ENCODE results near the gene IGFL4.

IGFL4 gene

DNA sequence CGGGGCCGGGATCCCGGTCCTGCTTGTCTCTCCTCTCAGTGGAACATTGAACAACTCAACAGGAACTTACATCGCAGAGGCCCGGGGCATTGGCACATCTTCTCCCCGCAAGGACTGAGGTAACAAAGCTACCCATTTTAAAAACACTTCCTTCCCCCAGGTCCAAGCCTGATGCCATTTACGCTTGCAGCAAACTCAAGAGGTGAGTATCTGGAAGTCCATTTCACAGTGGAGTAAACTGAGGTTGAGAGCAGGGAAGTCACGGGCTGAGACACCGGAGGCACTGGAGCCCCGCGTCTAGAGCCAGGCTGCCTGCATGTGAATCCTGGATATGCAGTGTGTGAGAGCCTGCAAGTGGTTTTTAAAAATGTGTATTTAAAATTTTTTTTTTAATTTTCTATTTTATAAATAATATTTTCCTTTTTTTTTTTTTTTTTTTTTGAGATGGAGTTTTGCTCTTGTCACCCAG is 17.5 kb downstream of the IGFL4 start:
- TF ChIP-seq, protein P1, sequence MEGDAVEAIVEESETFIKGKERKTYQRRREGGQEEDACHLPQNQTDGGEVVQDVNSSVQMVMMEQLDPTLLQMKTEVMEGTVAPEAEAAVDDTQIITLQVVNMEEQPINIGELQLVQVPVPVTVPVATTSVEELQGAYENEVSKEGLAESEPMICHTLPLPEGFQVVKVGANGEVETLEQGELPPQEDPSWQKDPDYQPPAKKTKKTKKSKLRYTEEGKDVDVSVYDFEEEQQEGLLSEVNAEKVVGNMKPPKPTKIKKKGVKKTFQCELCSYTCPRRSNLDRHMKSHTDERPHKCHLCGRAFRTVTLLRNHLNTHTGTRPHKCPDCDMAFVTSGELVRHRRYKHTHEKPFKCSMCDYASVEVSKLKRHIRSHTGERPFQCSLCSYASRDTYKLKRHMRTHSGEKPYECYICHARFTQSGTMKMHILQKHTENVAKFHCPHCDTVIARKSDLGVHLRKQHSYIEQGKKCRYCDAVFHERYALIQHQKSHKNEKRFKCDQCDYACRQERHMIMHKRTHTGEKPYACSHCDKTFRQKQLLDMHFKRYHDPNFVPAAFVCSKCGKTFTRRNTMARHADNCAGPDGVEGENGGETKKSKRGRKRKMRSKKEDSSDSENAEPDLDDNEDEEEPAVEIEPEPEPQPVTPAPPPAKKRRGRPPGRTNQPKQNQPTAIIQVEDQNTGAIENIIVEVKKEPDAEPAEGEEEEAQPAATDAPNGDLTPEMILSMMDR (IDR thresholded peaks at IDR 0.05) = no peak

DNA sequence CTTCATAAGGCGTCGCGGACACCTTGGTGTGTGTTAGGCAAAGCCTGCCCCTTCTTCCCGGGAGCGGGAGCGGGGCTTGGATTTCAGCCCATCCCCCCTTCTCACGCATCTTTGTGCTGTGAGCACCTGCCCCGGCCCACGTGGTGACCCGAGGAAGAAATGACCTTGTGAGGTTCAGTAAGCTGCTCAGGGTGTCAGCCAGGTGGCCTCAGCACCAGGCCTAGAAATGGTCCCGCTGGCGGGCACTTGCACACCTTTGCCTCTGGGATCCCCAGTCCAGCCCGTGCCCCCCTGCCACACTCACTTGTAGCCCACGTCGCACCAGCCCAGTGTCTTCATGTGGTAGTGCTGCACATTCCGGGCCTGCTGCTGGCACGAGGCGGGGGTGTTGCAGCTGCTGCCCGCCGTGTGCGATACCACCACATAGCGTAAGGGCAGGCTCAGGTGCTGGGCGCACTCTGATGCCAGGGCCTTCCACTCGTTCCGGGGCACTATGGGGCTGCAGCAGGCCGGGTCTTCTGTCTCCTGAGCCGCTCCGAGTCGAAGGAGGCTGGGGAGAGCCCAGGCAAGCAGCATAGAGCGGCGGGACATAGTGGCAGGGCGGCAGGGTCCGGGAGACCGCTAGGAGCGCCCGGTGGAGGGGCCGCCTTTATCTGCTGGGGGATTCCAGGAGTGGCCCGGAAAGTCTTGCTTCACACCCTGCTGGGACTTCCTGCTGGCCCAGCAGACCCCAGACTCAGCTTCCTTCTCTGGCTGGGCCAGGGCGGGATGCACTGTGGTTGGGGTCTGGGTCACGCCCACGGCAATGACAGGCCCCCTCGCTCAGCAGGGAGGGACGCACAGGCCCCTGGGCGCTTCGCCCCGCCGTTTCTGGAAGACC is 18.1 kb downstream of the IGFL4 start, which contains the start of gene PGLYRP1:
Gene PGLYRP1 (minus strand): TSS at position 623 of the 880 bp plus-strand sequence. CDS start 32 bp downstream, at position 591.
- TF ChIP-seq, protein P1 (IDR thresholded peaks at IDR 0.05) = no peak

DNA sequence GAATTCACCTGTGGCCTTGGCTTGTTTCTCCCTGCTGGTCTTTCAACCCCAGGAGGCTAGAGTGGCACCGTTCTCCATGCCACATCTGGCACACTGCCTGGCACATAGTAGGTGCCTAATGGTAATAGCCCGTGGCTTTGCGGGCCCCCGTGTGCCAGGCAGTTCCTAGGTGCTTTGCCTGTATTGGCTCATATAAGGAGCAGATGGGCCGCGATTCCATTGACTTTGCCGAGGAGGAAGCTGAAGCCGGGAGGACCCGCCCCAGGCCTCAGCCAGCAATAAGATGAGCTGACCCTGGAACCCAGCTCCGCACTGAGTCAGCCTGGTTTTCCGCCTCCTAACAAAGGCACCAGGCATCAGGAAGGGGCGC is 18.8 kb downstream of the IGFL4 start:
- TF ChIP-seq, protein P1 (IDR thresholded peaks at IDR 0.05) = no peak

DNA sequence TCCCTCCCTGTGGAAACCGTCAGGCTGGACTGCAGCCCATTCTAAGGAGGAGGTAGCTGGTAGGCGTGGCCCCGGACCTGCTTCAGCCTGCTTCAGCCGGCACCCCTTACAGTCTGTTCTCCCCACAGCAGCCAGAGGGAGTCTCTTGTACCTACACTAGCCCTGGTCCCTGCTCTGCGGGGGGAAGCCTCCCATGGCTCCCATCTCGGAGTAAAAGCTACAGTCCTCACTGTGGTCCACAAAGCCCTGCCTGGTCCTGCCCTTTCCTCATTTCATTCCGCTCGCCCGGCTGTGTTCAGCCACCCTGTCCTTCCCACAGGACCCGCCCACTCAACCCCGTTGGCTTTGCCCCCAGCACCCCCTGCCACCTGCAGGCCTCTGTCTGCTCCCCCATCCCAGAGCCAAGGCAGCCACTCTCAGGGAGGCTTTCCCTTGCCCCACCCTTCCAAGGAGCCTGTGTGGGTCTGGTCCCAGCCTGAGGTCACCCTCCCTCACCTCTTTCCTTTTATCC is 19.2 kb downstream of the IGFL4 start:
- TF ChIP-seq, protein P1 (IDR thresholded peaks at IDR 0.05) = no peak

DNA sequence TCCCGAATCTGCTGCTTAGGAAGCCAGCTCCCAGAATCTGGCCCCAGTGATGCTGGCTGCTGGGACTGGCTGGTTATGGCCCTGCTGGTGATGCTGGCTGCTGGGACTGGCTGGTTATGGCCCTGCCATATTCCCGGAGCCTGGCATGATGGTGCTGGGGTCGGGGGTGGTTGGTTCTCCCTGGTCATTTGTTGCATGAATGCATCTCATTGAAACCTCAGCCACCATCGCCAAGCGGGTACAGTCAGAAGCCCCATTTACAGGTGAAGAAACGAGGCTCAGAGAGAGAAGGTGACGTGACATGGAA is 20.0 kb downstream of the IGFL4 start:
- TF ChIP-seq, protein P1 (IDR thresholded peaks at IDR 0.05) = no peak

DNA sequence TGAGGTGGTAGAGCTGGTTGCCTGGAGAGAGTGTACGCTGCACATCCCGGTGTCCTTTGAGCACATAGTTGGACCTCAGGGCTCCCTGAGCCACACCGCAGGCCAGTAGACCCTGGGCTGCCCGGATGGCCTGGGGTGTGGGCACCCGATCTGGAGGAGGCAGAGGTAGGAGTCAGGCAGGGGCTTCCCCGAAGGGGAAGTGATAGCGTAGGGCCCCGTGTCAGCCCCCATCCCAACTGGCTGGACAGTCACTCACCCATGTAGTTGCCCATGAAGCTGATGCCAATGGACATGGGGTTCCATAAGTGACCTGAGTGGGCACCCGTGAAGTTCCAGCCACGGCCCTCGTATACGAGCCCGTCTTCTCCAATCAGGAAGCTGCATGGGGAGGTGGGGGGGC is 21.5 kb downstream of the IGFL4 start:
- TF ChIP-seq, protein P1 (IDR thresholded peaks at IDR 0.05) = no peak

DNA sequence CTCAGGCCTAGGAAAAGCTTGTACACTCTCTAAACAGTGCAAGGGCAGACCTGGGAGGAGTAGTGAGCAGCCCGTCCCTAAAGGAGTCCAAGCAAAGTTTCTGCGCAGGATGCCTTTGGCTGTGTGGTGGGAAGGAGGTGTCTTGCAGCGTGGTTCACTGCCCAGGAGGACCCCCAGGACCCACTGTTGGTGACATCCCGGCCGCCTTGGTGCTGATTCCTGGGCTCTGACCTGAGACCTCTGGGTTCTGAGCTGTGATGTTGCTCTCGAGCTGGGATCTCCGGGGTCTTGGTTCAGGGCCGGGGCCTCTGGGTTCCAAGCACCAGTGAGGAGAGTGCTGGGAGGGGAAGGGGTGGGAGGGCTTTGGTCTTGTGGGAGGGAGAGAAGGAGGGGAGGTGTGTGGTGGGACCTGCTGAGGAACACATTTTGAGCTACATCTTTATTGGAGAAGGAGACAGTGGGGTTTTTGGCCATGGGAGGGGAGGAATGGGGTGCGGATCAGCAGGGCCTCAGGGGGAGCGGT is 22.0 kb downstream of the IGFL4 start:
- TF ChIP-seq, protein P1 (IDR thresholded peaks at IDR 0.05) = no peak
